ENCODE data around the gene LDLRAD4.

The LDLRAD4 gene

DNA sequence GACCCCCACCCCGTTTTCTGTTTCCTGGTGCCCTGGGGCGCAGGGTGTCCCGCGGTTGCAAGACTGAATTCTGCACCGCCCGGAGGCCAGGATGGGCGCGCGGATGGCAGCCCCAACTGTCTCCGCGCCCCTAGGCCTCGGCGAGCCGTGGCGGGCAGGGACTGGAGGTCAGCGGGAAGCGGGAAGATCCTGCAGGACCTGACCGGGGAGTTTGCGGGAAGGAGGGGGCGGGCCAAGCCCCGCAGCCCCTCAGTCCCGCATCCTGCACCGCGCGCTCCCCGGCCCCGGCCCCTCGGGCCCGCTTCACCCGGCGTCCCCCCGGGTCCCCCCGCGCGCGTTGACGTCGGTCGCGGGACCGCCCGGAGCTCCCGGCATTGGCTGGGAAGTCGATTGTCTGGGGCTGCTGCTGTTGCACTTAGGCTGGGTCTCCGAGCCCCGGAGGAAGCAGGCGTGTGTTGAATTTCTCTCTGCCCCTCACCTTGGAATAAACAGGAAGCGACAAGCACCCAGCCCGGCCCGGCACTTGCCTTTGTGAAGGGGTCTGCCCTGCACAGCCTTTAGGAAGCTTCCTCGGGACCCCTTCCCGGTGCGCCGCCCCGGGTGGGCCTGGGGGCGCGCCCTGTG is at the start of gene LDLRAD4:
Gene LDLRAD4, plus strand, starts transcription at position 393 of the 624 bp plus-strand sequence.
- peak; percentile 85 for DNase-seq (ENCODE audit: low spot score)

DNA sequence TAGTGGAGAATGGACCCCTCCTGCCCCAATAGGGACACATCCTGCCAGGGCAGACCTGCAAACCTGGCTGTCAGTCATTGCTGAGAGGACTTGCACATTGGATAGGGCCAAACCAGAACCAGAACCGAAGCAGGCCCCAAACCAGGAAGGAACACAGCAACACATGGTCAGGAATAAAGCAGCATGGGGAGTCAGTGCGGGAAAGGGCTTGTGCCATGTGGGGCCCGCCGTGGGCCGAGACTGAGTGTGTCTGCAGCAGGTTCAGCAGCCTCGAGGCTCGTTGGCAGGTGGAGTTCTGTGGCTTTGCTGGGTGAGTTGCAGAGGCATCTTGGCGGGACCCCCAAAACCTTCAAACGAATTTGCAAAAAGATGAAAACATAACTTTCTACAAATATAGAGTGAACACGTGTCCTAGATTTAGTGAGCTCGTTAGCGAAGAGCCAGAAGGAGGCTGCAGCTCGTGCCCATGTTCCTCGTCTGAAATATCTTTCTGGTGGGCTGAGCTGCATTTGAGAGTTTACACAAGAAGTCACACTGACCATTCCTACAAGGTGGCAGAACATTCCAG is 44.9 kb upstream of the LDLRAD4 start:
- DNase-seq (ENCODE audit: low spot score), result no peak

GRCh38 chr18:13175266-13175665 is 43.3 kb upstream of the LDLRAD4 start:
- DNase-seq (ENCODE audit: low spot score), result no peak

DNA sequence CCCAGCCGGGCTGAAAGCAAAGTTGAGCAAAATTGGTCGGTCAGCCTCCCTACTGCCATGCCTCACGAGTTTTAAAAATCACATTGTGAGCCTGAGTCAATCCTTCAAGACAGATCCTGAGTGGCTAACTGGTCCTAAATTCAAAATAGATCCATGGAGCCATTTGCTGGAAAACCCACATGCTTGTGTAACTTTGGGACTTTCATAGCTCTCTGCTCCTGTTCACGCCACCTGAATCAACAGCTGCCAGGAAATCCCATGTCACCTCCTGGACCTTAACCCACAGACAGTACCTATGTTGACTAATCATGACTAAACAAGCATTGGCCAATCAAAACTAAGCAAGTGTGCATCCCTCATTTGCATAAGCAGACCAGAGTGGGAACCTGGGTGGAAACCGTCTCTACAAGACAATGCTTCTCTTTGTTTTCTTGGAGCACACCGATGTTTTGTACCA is 42.8 kb upstream of the LDLRAD4 start:
- no peak for DNase-seq (ENCODE audit: low spot score)

DNA sequence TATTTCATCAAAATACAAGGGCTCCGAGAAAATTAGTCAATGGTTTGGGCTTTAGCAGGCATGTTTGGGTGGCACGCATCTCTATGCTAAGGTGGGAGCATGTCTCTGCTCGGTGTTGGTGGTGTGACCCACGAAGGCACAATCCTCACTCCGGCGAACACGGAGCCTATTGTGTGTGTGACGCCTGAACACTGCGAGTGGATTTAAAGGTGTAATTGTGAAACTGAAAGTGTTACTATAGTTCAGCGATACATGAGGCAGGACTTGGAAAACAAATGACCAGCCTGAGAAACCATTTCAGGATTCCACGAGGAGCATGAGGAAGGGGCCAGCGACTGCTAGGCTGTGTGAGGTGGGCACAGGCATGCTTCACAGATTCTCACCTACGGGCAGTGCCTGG is 41.7 kb upstream of the LDLRAD4 start:
- DNase-seq (ENCODE audit: low spot score), result no peak

GRCh38 chr18:13178197-13178596 is 40.4 kb upstream of the LDLRAD4 start:
- DNase-seq (ENCODE audit: low spot score), result no peak

GRCh38 chr18:13178976-13179375 is 39.6 kb upstream of the LDLRAD4 start:
- DNase-seq (ENCODE audit: low spot score), result no peak

GRCh38 chr18:13179566-13180113 is 38.9 kb upstream of the LDLRAD4 start:
- DNase-seq (ENCODE audit: low spot score), result no peak

DNA sequence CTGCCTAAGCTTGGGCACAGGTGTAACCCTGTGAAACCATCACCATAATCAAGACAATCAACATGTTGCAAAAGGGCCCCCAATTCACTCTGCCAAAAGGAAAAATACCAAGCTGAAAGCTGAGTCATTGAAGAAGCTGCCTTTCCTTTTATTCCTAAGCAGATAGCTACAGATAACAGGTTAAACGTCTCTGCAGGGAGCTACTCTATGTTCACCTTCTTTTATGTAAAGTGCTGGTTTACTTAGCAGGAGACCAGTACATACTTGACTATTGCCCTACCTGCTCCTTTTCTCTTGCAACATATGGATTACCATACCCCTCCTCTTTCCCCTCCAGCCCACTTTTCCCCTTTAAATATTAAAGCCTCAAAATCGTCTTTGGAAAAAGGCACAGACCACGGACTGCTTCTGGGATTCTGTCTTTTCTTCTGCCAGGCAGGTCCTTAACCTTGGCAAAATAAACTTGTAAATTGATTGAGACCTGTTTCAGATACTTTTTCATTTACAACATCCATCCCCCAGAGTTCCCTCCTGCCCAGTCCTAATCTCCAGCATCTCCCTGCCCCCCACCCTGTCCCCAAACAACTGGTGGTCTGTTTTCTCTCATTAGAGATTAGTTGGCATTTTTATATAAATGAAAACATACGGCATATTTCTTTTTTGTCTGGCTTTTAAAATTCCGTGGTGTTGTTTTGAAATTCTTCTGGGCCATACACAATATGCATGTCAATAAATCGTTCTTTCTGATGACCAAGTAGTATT is 37.8 kb upstream of the LDLRAD4 start:
- DNase-seq (ENCODE audit: low spot score), result no peak

- DNase-seq (ENCODE audit: low spot score), result no peak
These were observed 36.8 kb upstream of the LDLRAD4 start for GRCh38 chr18:13181765-13182164.

DNA sequence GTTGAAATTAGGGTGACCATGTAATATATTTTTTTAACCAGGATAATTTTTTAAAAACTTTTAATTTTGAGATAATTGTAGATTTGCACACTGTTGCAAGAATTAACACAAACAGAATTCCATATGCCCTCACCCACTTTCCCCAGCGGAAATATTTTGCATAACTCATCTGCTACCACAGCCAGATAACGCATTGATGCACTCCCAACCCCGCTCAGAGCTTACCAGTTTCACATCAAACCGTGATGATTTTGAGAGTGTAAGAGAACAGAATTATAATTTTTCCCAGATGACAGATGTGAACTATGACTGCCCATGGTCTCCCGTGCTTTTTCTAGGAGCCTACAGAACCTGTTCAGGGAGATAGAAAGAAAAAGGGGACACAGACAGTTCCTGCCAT is 35.2 kb upstream of the LDLRAD4 start:
- no peak for DNase-seq (ENCODE audit: low spot score)

GRCh38 chr18:13183790-13184189 is 34.8 kb upstream of the LDLRAD4 start:
- DNase-seq (ENCODE audit: low spot score), result no peak

DNA sequence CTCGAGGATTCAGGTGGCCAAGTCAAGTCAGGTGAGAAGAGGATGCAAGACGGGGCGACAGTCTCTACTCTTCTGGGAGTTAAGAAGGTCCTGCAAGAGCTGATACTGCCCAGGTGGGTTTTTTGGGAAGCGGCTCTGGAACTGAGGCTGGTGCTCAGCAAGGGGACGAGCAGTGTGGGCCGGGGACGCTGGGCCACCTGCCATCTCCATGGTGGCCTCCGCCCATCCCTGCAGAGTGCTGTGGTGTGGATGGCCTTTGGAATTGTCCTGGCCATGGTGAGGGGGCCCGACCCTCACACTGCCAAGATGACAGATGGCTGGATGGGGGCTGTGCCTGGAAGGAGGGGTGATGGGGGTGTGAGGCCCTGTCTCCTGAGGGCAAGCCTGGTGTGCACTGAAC is 34.2 kb upstream of the LDLRAD4 start:
- no peak for DNase-seq (ENCODE audit: low spot score)

DNA sequence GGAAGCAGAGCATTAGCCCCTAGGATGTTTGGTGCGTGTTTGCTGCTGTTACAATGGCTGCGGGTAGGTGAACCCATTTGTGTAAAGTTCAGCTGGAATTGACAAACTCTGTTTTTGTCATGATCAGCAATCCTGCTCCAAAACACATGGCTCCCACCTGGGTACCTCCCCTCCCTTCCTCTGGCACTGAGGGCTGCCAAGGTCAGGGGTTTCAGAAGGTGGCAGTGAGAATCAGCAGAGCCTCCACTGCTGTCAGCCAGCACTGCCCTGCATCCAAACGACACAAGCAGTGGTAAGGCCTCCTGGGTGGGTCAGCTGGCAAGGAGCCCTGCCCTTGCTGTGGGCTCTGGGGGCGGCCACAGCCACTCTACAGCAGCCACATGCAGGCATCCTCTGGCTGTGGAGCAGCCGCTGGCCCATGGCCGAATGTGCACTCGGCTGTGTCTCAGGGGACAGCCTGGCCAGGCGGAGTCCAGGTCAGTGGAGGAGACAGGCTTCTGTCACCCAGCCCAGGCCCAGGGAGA is 32.8 kb upstream of the LDLRAD4 start:
- no peak for DNase-seq (ENCODE audit: low spot score)

GRCh38 chr18:13186687-13187086 is 31.9 kb upstream of the LDLRAD4 start:
- DNase-seq (ENCODE audit: low spot score), result no peak

DNA sequence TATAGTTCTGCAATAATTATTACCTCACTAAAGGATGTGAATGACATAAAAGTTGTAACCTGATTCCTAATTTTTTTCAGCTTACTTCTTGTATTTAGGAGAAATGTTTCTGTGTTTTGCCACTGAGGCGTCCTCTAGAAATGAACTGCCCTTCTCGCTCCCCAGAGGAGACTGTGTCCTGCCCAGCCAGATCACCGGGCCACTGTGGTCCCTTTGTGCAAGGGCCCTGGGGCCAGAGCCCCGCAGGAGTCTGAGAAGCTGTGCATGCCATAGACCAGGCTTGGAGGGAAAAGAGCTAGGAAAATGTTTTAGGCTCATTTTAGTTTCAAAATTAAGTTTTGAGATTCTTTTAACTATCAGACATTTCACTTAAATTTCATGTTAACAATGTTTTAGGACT is 31.1 kb upstream of the LDLRAD4 start:
- no peak for DNase-seq (ENCODE audit: low spot score)

- DNase-seq (ENCODE audit: low spot score), result no peak
These were observed 27.5 kb upstream of the LDLRAD4 start for GRCh38 chr18:13191031-13191430.

- DNase-seq (ENCODE audit: low spot score), result no peak
These were observed 26.8 kb upstream of the LDLRAD4 start for GRCh38 chr18:13191779-13192178.

DNA sequence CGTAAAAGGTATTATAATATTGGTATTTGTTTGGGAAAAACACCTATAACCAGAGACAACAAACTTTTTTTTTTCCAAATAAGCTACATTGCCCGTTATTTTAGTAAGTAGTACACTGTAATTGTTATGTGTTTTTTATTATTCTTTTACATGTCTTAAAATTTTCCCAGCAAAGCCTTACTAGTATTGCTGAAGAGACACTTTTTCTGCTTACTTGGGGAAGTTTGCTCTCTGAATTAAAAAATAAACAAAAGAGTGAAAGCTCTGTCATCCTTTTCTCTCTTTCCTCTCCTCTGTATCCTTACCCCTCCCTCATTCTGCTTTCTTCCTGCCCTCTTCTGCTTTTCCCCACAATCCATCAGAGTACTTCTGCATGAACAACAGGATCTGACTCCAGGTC is 25.6 kb upstream of the LDLRAD4 start:
- DNase-seq (ENCODE audit: low spot score), result no peak

GRCh38 chr18:13194239-13194638 is 24.3 kb upstream of the LDLRAD4 start:
- no peak for DNase-seq (ENCODE audit: low spot score)

DNA sequence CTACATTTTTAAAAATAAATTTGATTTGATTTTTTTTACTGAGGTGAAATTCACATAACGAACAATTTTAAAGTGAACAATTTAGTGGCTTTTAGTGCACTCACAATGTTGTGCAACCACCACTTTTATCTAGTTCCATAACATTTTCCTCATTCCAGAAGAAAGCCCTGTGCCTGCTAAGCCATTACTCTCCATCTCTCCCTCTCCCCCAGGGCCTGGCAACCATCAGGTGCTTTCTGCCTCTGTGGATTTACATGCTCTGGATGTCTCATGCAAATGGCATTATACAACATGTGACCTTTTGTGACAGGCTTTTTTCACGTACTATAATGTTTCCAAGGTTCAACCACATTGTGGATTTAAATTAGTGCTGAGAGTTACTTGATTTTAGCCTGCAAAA is 19.9 kb upstream of the LDLRAD4 start:
- no peak for DNase-seq (ENCODE audit: low spot score)

DNA sequence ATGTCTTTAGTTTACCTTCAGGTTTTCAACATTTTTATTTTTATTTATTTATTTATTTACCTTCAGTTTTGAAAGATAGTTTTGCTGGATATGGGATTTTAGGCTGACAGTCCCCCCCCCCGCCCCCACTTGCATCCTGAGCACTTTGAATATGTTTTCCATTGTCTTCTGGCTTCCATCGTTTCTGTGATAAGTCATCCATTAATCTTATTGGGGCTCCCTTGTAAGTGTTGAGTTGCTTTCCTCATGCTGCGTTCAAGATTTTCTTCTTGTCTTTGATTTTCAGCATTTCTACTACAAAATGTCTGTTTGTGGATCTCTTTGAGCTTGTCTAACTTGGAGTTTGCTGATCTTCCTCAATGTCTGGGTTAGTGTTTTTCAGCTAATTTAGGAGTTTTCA is 19.4 kb upstream of the LDLRAD4 start:
- DNase-seq (ENCODE audit: low spot score), result no peak

- no peak for DNase-seq (ENCODE audit: low spot score)
These were observed 17.3 kb upstream of the LDLRAD4 start for GRCh38 chr18:13201292-13201691.
